ENCODE measurements around the gene SAMD14.
A peak's percentile ranks its signal among the peaks of the same experiment; 100 is the strongest.

Gene SAMD14

DNA sequence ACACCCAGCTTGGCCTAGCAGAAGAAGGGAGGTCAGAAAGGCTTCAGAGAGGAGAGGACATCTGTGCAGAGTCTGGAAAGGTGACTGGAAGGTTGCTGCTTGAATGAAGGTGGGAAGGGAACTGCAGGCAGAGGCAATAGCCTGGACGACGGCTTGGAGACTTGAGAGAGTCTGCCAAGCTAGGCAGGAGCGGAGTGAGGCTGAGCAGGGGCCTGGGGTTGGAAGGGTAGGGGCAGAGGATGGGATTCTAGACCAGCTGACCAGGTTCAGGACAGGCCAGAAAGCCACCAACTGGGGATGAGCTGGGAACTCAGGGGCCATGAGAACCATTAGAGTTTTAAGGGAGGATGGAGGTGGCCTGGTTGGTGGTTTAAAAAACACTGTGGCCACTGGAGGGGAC is 35.5 kb upstream of the SAMD14 start:
- DNase-seq (ENCODE audit: low read depth in 2 of 2), result no peak

DNA sequence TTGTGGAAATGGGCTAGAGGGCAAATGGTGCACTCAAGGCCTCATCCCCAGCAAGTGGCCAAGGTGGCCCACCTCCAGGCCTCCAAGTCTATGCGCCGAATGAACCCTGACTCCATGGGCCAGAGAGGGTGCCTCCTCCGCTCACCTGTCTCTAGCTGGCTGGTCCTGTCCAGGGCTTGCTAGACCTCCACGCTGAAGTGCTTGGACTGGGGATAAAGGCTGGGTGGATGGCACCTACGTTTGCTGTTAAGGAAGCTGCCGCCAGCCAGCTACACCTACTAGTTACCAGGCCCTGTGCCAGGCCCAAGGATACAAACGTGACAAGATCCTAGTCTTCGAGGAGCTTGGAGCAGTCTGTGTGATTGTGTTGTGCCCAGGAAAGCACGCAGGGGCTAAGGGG is 35.1 kb upstream of the SAMD14 start:
- DNase-seq (ENCODE audit: low read depth in 2 of 2), result no peak

DNA sequence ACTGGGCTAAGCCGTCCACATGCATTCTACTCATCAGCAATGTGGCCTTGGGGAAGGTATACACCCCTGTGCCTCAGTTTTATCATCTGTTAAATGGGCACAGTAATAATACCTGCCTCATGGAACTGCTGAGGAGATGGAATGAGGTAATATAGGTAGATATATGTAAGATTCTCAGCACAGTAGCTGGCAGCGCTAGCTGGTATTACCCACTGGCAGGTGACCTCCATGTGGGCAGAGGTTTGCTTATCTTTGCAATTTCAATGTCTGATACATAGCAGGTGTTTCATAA is 34.7 kb upstream of the SAMD14 start:
- no peak for DNase-seq (ENCODE audit: low read depth in 2 of 2)

DNA sequence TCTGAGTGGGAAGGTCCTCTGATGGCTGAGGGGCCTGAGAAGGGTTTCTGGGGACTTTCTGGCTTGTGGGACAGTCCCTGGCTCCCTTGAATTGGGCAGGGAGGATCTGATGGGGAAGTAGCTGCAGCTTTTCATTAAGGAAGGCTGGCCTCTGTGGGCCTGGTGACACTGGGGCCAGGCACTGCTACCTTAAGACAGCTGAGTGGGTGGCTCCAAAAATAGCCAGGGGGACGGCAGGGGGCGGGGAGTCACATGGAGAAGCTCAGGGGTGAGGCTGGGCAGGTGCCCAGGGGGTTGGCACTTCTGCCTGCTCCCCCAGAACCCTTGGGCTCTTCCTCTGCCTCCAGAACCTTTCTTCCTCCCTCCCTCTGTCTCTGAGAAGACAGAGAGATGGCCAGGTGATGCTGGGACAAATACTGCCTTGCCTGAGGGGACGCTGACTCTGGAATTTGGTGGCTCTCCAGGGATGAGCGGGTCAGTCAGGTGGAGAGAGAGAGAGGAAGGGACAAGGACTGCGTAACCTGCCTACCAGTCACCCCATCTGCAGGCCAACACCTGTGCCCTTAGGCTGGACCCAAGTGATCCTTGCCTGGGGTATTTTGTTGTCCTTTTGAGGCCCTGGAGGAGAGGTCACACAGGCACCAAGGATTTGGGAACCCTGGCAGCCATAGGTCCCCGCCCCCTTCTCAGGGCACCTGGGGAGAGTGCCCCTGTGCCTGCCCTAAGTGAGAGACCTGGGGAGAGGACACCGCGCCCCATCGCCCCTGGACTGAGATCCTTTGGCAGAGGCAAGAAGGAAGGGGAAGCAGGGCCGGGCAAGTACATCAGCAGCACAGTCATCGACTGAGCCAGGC is 34.1 kb upstream of the SAMD14 start:
- no peak for DNase-seq (ENCODE audit: low read depth in 2 of 2)

DNA sequence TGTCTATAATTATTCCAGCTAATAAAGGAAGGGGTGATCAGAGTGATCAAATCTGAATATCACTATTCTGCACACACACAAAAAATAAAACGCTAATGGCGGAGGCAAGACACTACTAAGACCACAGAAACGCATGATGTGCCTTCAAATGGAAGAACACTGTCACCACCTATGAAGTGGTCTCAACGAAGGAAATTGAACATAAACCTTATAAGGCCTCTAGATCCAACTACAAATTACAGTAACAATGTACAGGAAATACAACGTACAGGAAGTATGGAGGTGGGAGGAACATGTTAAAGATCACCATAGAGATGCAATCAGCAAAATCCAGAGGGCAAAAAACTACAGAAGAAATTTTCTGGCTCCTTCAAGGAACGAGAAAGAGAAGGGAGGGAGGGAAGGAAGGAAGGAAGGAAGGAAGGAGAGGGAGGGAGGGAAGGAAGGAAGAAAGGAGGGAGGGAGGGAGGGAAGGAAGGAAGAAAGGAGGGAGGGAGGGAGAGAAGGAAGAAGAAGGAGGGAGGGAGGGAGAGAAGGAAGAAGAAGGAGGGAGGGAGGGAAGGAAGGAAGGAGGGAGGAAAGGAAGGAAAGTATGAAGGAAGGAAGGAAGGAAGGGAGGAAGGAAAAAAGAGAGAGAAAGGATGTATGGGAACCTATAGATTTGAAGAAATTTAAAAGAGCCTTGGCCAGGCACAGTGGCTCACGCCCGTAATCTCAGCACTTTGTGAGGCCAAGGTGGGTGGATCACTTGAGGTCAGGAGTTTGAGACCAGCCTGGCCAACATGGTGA is 32.7 kb upstream of the SAMD14 start:
- DNase-seq (ENCODE audit: low read depth in 2 of 2), result no peak

DNA sequence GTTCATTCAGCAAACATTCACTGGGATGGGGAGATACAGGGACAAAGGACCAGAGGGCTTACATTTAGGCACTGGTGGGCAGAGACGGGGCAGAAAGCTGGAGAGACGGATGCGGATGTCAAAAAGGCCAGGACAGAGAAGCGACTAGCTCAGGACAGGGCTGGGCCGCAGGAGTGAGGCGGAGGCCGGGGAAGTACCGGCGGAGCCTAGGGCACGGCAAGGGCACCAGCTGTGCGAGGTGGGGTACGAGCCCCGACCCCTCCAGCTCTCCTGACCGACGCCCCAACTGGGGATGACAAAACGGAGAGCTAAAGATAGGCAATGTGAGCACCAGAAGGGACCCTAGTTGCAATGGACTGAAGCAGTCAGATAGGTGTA is 31.9 kb upstream of the SAMD14 start:
- no peak for DNase-seq (ENCODE audit: low read depth in 2 of 2)

DNA sequence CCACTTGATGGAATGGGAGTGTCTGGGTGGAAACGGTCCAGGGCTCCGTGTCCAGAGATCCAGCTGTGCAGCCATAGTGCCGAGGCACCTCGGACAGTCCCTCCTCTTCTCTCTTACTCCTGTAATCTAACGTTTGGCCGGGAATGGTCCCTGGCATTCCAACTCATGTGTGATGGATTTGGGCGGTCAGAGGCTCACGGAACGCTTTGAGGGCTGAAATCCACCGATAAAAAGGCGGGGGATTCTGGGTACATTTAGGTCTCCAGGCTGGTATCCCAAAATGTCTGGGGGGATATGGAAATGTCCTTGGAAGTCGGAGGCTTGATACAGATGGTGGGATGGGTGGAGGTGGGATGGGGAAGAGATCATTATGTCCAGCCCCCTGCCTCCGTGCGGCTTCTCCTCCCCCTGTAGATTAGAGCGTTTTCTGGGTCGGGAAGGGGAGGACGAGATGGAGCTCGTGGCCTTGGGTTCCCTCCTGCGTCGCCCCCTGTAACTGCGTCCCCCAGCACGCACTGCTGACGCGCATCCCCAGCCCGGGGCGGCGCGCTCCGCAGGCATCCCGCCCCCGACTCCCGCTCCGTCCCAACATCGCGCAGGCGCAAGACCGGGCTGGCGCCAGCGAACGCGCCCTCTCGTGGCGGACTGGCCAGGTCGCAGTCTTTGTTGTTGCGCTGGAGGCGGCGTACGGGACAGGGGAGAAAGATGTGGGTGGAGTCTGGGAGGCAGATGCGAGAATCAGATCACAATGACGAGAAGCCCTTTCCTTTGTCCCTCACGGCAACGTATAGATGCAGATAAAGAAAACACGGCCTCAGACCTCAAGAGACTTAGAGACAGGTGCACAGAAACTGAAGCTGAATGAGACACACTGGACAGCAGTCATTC is 31.3 kb upstream of the SAMD14 start:
- DNase-seq (ENCODE audit: low read depth in 2 of 2), result peak; percentile 62 to 79

DNA sequence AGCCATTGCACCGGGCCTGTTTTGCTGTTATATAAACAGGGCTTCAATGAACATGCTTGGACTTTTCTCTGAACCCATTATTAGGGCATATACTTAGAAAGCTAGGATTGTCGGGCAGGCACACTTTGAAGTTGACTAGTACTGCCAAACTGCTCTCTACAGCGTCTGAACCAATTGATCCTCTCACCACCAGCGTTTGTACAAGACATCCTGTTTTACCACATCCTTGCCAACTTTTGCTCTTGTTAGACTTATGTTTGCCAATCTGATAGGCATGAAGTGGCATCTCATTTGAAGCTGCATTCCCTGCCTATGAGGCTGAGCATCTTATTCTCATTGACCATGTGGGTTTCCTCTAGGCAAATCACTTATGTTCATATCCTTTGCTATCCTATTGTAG is 27.9 kb upstream of the SAMD14 start:
- DNase-seq (ENCODE audit: low read depth in 2 of 2), result no peak

DNA sequence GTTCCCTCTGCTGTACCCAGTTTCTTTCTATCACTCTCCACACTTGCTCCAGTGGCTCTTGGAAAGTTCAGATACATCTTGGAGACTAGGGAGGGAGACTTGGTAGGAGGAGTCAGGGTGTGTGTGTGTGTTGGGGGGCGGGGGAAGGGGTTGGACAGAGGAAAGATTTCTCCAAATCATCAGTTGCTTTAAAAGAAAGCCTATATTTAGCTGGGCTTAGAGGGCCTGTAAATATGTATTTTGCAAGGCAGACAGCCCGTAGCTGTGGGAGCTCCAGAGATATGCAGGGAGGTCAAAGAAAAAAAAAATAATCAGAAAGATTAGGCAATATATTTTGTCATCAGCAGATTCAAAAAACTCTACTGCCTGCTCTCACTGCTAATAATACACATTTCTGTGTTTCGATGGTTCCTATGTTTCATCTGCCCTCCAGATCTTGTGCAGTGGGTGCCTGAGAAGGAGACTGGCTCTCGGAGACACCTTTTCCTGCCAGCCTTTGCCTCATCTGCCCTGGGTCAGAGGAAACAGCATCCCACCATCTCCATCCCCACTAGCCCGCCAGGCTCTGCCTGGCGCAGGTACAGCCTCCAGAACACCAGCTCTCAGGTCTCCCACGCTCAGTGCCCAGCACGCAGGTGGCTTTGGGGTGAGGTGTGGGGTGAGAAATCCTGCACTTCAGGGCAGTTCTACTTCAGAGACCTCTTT is 25.3 kb upstream of the SAMD14 start:
- no peak for DNase-seq (ENCODE audit: low read depth in 2 of 2)

DNA sequence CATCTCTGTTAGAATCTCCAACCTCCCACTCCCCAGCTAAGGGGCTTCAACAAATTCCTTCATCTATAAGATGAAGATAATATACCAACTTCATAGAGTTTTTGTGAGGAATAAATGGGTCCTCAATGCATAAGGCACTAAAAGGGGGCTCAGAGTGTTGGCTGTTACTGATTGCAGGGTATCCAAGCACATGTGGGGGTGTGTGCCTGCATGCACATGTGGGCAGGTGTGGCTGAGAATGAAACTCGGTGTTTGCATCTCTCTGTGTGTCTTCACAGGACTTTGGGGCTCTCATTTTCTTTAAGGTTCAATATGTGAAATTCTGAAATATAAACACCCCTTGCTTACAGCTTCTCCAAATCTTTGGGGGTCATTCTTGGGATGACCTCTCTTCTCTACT is 24.6 kb upstream of the SAMD14 start:
- no peak for DNase-seq (ENCODE audit: low read depth in 2 of 2)

DNA sequence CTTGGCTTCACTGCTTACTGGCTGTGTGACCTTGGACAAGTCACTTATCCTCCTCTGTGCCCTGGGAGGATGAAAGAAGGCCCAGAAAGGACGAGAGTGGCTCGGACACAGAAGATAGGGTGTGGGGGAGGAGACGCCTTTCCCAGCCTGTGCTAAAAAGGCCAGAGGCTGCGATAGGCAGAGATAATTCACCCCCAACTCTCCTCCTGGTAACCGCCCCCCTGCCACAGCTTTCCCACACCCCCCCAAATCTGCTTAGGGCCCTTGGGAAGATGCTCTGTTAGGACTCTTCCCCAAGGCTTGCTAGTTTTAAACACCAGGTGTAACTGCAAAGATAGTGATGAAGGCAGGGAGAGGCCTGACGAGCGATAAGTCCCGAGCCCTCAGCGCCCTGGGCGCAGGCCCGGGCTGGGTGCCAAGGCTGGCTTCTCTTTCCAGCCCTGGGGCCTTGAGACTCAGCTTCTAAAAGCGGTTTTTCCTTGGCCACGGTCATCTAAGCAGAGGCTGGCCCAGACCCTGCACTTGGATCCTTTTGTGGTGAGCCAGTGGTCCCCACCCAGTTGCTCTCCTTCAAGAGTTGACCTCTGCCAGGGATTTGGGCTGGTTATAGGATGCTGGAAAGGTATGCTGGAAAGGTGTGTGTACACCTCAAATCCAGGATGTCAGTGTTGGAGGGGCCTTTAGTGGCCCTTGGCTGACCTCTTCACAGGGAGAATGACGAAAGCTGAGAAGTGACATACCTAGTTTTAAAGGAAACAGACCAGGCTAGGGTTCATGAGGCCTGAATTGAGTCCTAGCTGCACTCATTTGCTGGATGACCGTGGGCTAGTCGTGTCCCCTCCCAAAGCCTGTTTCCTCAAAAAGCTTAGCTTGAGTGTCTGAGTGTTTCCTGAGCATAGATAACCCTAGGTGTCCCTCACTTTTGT is 24.0 kb upstream of the SAMD14 start:
- no peak for DNase-seq (ENCODE audit: low read depth in 2 of 2)

DNA sequence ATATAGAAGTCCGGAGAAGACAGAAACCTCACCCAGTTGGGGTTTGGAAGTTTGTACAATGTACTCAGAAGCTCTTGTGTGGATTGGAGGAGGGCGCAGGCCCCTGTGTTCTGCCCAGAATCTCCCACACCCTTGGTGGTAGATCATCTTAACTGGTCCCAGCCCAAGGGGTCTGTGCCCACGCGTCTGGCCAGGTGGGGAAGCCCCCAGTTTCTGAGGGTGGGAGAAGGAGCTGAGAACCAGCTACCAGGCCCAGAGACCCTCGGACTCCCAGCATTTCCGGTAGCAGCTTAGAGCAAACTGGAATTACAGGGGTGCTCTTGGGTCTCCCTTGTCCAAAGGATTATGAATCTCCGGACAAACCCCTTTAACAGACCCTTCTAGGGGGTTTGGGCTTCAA is 22.8 kb upstream of the SAMD14 start:
- no peak for DNase-seq (ENCODE audit: low read depth in 2 of 2)

DNA sequence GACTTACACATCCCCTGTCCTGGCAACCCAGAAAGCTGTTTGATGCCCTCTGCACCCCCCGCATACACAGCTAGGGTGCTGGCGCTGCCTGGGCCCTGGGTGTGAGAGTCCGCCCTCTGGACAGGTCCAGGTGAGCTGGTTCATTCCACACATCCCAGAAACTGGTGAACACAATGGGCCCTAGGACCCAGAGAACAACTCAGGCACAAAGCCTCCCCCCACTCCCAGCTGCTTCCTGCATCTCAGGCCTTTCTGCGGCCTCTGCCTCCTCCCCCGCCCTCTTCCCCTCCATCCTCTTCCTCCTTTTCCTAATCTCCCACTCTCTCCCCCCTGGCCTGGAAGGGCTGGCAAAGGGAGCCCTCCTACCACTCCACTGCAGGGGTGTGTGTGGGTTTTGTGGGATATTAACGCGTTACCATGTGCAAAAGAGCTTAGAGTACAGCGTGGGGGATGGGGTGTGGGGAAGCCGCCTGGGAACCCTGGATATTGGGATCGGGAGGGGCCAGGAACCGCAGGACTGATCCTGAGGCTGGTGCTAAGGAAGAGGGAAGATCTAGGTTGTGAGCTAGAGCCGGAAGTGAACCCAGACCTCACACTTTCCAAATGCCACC is 22.1 kb upstream of the SAMD14 start:
- DNase-seq (ENCODE audit: low read depth in 2 of 2), result peak; percentile 68

DNA sequence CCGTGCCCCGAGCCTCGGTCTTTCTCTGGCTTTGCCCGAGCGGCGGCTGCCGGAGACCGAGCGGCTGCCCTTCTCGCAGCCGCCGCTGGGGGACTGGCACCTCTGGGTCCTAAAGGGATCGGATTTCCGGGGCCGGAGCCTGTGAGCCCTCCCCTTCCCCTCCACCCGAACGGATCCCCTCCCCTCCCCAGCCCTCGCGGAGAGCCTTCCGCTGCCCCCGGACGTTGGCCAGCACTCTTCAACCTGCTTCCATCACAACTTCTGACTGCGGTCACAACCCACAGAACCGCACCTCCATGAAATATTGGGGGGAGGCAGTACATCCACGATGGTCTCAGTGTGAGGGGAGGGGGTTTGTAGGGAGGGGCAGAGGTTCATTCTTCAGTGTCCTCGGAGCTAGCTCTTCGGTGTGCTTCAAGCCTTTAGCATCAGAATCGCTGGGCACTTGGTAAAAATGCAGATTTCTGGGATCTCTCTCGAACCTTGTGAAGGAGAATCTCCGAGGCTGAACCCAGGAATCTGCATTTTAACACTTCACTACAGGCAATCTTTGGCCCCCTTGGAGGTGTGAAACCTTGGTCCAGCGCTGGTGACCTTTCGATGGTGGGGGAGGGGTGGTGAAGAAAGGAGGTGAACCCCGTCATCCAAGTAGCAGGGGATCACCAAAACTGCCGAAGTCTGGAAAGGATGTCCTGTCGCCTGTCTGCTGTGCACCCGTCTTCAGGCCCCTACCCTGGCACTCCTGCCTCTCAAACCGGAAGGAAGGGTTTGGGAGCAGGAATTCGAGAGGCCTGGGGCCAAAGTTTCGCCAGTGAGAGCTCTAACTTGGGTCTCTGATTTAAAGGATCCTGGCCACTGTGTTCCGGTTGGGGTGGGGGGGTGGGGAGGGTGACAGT is 21.3 kb upstream of the SAMD14 start:
- peak; percentile 75 to 78 for DNase-seq (ENCODE audit: low read depth in 2 of 2)

DNA sequence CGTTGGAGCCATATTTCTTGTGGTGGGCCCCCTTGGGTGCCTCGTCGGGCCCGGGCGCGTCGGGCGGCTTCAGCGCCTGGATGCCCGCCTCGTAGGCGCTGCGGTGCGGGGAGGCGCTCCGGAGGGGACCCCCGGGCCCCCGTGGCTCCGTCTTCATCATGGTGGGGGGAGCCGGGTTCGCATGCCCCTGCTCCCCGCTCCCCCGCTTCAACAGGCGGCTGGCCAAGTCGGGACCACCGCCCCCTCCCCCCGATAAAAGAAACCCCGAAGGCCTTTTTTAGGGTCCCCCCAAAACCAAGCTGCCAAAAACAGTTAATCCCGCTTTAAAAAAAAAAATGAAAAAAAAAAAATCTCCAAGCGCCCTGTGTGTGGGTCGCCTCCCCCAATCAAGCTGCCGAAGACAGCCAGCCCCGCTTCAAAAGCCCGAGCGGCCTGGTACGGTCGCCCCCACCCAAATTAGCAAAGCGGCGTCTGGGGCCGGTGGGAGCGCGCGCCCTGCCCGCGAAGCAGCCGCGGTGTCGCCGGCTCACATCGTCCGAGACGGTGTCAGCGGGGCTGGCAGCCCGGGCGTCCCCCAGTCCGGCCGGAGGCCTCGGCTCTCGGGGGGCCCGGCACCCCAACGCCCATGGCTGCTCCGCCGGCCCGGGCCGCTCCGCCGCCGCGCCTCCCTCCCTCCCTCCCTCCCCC is 20.5 kb upstream of the SAMD14 start, which contains the start of gene PPP1R9B:
Gene PPP1R9B (minus strand): TSS at position 324 of the 687 bp plus-strand sequence. CDS start 164 bp downstream, at position 160.
- DNase-seq (ENCODE audit: low read depth in 2 of 2), result no peak

DNA sequence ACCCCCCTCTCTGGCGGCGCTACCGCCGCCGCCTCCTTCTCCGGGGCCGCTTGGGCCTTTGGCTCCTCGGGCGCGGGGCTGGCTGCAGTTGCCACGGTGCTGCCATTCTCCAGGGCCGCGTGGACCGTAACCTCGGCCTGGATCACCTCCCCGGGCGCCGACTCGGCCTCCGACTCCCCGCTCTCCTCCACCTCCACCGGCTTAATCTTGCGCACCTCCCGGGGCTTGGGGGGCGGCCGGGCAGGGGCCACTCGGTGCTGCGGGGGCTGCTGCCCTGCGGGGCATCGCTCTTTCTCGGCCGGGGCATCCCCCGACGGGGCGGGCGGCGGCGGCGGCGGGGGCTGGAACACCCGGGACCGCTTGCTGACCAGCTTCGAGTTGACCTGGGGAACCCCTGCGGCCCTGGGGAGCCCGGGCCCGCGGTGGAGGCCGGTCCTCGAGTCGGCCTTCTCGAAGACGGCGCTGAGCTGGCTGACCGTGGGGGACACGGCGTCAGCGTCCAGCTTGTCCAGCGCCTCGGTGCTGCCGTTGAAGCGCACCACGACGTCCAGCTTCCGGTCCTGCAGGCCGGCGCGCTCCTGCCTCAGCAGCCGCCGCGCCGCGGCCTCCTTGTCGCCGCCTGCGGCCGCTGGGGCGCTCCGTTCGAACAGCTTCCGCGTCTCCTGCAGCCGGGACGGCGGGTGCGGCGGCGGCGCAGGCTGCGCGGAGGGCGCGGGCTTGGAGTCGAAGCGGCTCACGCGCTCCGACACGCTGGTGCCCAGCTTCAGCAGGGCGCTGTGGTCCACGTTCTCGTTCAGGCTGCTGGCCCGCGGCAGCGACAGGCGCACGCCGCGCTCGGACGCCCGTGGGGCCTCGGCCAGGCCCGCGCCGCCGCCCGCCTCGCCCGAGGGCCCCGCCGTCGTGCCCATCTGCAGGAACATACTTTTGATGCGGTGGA is 19.7 kb upstream of the SAMD14 start:
- no peak for DNase-seq (ENCODE audit: low read depth in 2 of 2)

DNA sequence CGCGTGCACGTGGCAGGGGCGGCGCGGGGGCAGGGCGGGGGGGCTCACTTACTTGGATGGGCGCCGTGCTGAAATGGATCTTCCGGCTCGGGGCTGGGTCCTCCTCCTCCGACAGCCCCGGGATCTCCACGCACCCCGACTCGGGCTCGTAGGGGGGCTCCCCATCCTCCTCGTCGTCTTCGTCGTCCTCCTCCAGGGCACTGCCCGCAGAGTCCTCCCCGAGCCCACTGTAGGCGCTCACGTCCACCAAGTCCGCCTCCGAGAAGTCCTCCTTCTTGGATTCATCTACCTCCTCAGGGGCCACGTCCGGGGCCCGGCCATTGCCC is 19.1 kb upstream of the SAMD14 start:
- DNase-seq (ENCODE audit: low read depth in 2 of 2), result no peak
